ENCODE data around the gene IZUMO4. TPM values are rescaled to one million over a fixed set of nuclear protein-coding genes. Genes with fewer than 3 reads are reported as not detected.
"Not testable (repeated sequence)": the region's sequence is repeated elsewhere in the genome, so short reads cannot be mapped to it uniquely, and the experiment has no call there.

The IZUMO4 gene
- polyA plus RNA-seq, 2 donors, result 6.4 to 16.0 TPM

- WGBS, 2 donors, result 91% methylated on average over 15 of the region's 15 CpGs
- Histone ChIP-seq H3K4me1 (ENCODE audit: control insufficient read depth in 2 of 2, insufficient read depth in 2 of 2, low read length in 1 of 2) (no peaks in the 10 kb centered on the region), H3K36me3 (ENCODE audit: control insufficient read depth in 2 of 2, insufficient read depth in 2 of 2, low read length in 1 of 2) (peaks cover 36 to 77% of the 10 kb centered on the region in 2 donors), H3K4me3 (ENCODE audit: low read depth in 1 of 2, low read length in 2 of 2) (no peak overlapping the region), H3K27me3 (ENCODE audit: control insufficient read depth in 1 of 2, insufficient read depth in 2 of 2, low read length in 2 of 2) (no peaks in the 10 kb centered on the region), H3K9me3 (ENCODE audit: control insufficient read depth in 2 of 2, insufficient read depth in 1 of 2, low read depth in 1 of 2, low read length in 1 of 2) (no peaks in the 10 kb centered on the region), H3K27ac (ENCODE audit: low read depth in 2 of 2, low read length in 1 of 2) (no peak overlapping the region)
Measured at GRCh38 chr19:2122251-2122650, 25.5 kb downstream of the IZUMO4 start.

- H3K27me3 ChIP-seq (ENCODE audit: control insufficient read depth in 1 of 2, insufficient read depth in 2 of 2, low read length in 2 of 2), result no peaks in the 10 kb centered on the region
- H3K9me3 ChIP-seq (ENCODE audit: control insufficient read depth in 2 of 2, insufficient read depth in 1 of 2, low read depth in 1 of 2, low read length in 1 of 2), result no peaks in the 10 kb centered on the region
- no peak overlapping the region for H3K4me3 ChIP-seq (ENCODE audit: low read depth in 1 of 2, low read length in 2 of 2)
- H3K27ac ChIP-seq (ENCODE audit: low read depth in 2 of 2, low read length in 1 of 2), result no peak overlapping the region
- H3K36me3 ChIP-seq (ENCODE audit: control insufficient read depth in 2 of 2, insufficient read depth in 2 of 2, low read length in 1 of 2), result peaks cover 39 to 76% of the 10 kb centered on the region in 2 donors
- WGBS, 2 donors, result 94% methylated on average over 10 of the region's 10 CpGs
- no peaks in the 10 kb centered on the region for H3K4me1 ChIP-seq (ENCODE audit: control insufficient read depth in 2 of 2, insufficient read depth in 2 of 2, low read length in 1 of 2)
Measured at GRCh38 chr19:2122982-2123381, 26.3 kb downstream of the IZUMO4 start.

GRCh38 chr19:2123682-2124387 lies 27.1 kb downstream of the IZUMO4 start:
- no peak overlapping the region for H3K27ac ChIP-seq (ENCODE audit: low read depth in 2 of 2, low read length in 1 of 2)
- WGBS, 2 donors, result 88 to 91% methylated on average over 25 of the region's 25 CpGs
- H3K36me3 ChIP-seq (ENCODE audit: control insufficient read depth in 2 of 2, insufficient read depth in 2 of 2, low read length in 1 of 2), result peaks cover 35 to 70% of the 10 kb centered on the region in 2 donors
- H3K27me3 ChIP-seq (ENCODE audit: control insufficient read depth in 1 of 2, insufficient read depth in 2 of 2, low read length in 2 of 2), result no peaks in the 10 kb centered on the region
- no peak overlapping the region for H3K4me3 ChIP-seq (ENCODE audit: low read depth in 1 of 2, low read length in 2 of 2)
- H3K9me3 ChIP-seq (ENCODE audit: control insufficient read depth in 2 of 2, insufficient read depth in 1 of 2, low read depth in 1 of 2, low read length in 1 of 2), result no peaks in the 10 kb centered on the region
- no peaks in the 10 kb centered on the region for H3K4me1 ChIP-seq (ENCODE audit: control insufficient read depth in 2 of 2, insufficient read depth in 2 of 2, low read length in 1 of 2)

- Histone ChIP-seq H3K27me3 (ENCODE audit: control insufficient read depth in 1 of 2, insufficient read depth in 2 of 2, low read length in 2 of 2) (no peaks in the 10 kb centered on the region), H3K36me3 (ENCODE audit: control insufficient read depth in 2 of 2, insufficient read depth in 2 of 2, low read length in 1 of 2) (peaks cover 49 to 74% of the 10 kb centered on the region in 2 donors), H3K4me3 (ENCODE audit: low read depth in 1 of 2, low read length in 2 of 2) (no peak overlapping the region), H3K9me3 (ENCODE audit: control insufficient read depth in 2 of 2, insufficient read depth in 1 of 2, low read depth in 1 of 2, low read length in 1 of 2) (no peaks in the 10 kb centered on the region), H3K4me1 (ENCODE audit: control insufficient read depth in 2 of 2, insufficient read depth in 2 of 2, low read length in 1 of 2) (no peaks in the 10 kb centered on the region), H3K27ac (ENCODE audit: low read depth in 2 of 2, low read length in 1 of 2) (no peak overlapping the region)
- 94 to 97% methylated on average over 24 of the region's 24 CpGs for WGBS, 2 donors
Measured at GRCh38 chr19:2126879-2127518, 30.3 kb downstream of the IZUMO4 start.

- Histone ChIP-seq H3K27ac (ENCODE audit: low read depth in 2 of 2, low read length in 1 of 2) (no peak overlapping the region), H3K9me3 (ENCODE audit: control insufficient read depth in 2 of 2, insufficient read depth in 1 of 2, low read depth in 1 of 2, low read length in 1 of 2) (no peaks in the 10 kb centered on the region), H3K4me1 (ENCODE audit: control insufficient read depth in 2 of 2, insufficient read depth in 2 of 2, low read length in 1 of 2) (no peaks in the 10 kb centered on the region), H3K27me3 (ENCODE audit: control insufficient read depth in 1 of 2, insufficient read depth in 2 of 2, low read length in 2 of 2) (no peaks in the 10 kb centered on the region), H3K36me3 (ENCODE audit: control insufficient read depth in 2 of 2, insufficient read depth in 2 of 2, low read length in 1 of 2) (peaks cover 50 to 74% of the 10 kb centered on the region in 2 donors), H3K4me3 (ENCODE audit: low read depth in 1 of 2, low read length in 2 of 2) (no peak overlapping the region)
- 73 to 81% methylated on average over 19 of the region's 19 CpGs for WGBS, 2 donors
Measured at GRCh38 chr19:2127758-2128157, 31.0 kb downstream of the IZUMO4 start.

GRCh38 chr19:2128252-2128651 lies 31.5 kb downstream of the IZUMO4 start:
- H3K27ac ChIP-seq (ENCODE audit: low read depth in 2 of 2, low read length in 1 of 2); H3K27me3 ChIP-seq (ENCODE audit: control insufficient read depth in 1 of 2, insufficient read depth in 2 of 2, low read length in 2 of 2); H3K9me3 ChIP-seq (ENCODE audit: control insufficient read depth in 2 of 2, insufficient read depth in 1 of 2, low read depth in 1 of 2, low read length in 1 of 2); H3K4me1 ChIP-seq (ENCODE audit: control insufficient read depth in 2 of 2, insufficient read depth in 2 of 2, low read length in 1 of 2); H3K4me3 ChIP-seq (ENCODE audit: low read depth in 1 of 2, low read length in 2 of 2): not testable (repeated sequence)
- WGBS, 2 donors, result 94 to 95% methylated on average over 21 to 31 of the region's 34 CpGs
- peaks cover 47 to 73% of the 10 kb centered on the region in 2 donors for H3K36me3 ChIP-seq (ENCODE audit: control insufficient read depth in 2 of 2, insufficient read depth in 2 of 2, low read length in 1 of 2)

GRCh38 chr19:2129022-2129421 lies 32.3 kb downstream of the IZUMO4 start:
- H3K4me1 ChIP-seq (ENCODE audit: control insufficient read depth in 2 of 2, insufficient read depth in 2 of 2, low read length in 1 of 2), result no peaks in the 10 kb centered on the region
- no peaks in the 10 kb centered on the region for H3K27me3 ChIP-seq (ENCODE audit: control insufficient read depth in 1 of 2, insufficient read depth in 2 of 2, low read length in 2 of 2)
- no peak overlapping the region for H3K4me3 ChIP-seq (ENCODE audit: low read depth in 1 of 2, low read length in 2 of 2)
- no peak overlapping the region for H3K27ac ChIP-seq (ENCODE audit: low read depth in 2 of 2, low read length in 1 of 2)
- H3K36me3 ChIP-seq (ENCODE audit: control insufficient read depth in 2 of 2, insufficient read depth in 2 of 2, low read length in 1 of 2), result peaks cover 43 to 65% of the 10 kb centered on the region in 2 donors
- no peaks in the 10 kb centered on the region for H3K9me3 ChIP-seq (ENCODE audit: control insufficient read depth in 2 of 2, insufficient read depth in 1 of 2, low read depth in 1 of 2, low read length in 1 of 2)
- WGBS, 2 donors, result 93 to 96% methylated on average over 20 to 21 of the region's 21 CpGs

- H3K4me1 ChIP-seq (ENCODE audit: control insufficient read depth in 2 of 2, insufficient read depth in 2 of 2, low read length in 1 of 2), result no peaks in the 10 kb centered on the region
- 93 to 97% methylated on average over 11 of the region's 11 CpGs for WGBS, 2 donors
- no peak overlapping the region for H3K4me3 ChIP-seq (ENCODE audit: low read depth in 1 of 2, low read length in 2 of 2)
- H3K9me3 ChIP-seq (ENCODE audit: control insufficient read depth in 2 of 2, insufficient read depth in 1 of 2, low read depth in 1 of 2, low read length in 1 of 2), result no peaks in the 10 kb centered on the region
- peaks cover 39 to 62% of the 10 kb centered on the region in 2 donors for H3K36me3 ChIP-seq (ENCODE audit: control insufficient read depth in 2 of 2, insufficient read depth in 2 of 2, low read length in 1 of 2)
- no peak overlapping the region for H3K27ac ChIP-seq (ENCODE audit: low read depth in 2 of 2, low read length in 1 of 2)
- H3K27me3 ChIP-seq (ENCODE audit: control insufficient read depth in 1 of 2, insufficient read depth in 2 of 2, low read length in 2 of 2), result no peaks in the 10 kb centered on the region
Measured at GRCh38 chr19:2129486-2129885, 32.8 kb downstream of the IZUMO4 start.

- H3K4me3 ChIP-seq (ENCODE audit: low read depth in 1 of 2, low read length in 2 of 2), result no peak overlapping the region
- H3K27me3 ChIP-seq (ENCODE audit: control insufficient read depth in 1 of 2, insufficient read depth in 2 of 2, low read length in 2 of 2), result no peaks in the 10 kb centered on the region
- 95 to 96% methylated on average over 28 of the region's 28 CpGs for WGBS, 2 donors
- no peaks in the 10 kb centered on the region for H3K4me1 ChIP-seq (ENCODE audit: control insufficient read depth in 2 of 2, insufficient read depth in 2 of 2, low read length in 1 of 2)
- no peaks in the 10 kb centered on the region for H3K9me3 ChIP-seq (ENCODE audit: control insufficient read depth in 2 of 2, insufficient read depth in 1 of 2, low read depth in 1 of 2, low read length in 1 of 2)
- H3K36me3 ChIP-seq (ENCODE audit: control insufficient read depth in 2 of 2, insufficient read depth in 2 of 2, low read length in 1 of 2), result peaks cover 39 to 62% of the 10 kb centered on the region in 2 donors
- no peak overlapping the region for H3K27ac ChIP-seq (ENCODE audit: low read depth in 2 of 2, low read length in 1 of 2)
Measured at GRCh38 chr19:2129892-2130770, 33.4 kb downstream of the IZUMO4 start.
